ENCODE data around the gene CBL. TPM values are rescaled to one million over a fixed set of nuclear protein-coding genes. Genes with fewer than 3 reads are reported as not detected.
A peak's percentile ranks its signal among the peaks of the same experiment; 100 is the strongest.

The CBL gene
- total RNA-seq, 1 donor from 2014 or later, result 40.5 TPM

DNA sequence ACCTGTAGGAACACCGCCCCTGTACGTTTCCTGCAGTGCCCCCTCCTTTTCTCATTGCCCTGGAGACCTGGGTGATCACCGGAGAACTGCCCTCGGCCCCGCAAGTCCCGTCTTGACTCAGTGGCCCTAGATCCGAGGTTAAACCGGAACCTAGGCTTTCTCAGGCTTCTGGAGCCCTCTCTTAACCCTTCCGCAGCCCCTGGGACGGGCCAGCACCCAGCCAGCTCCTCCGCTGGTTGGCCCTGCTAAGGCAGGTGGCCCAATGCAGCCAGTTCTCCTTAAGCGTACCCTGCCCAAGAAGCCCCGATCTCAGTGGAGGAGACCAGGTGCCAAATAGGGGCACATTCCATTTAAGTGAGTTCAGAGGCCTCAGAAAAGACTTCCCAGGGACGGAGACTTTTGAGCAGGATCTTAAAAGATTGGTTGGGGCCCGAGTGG lies 36.8 kb upstream of the CBL start:
- Mint-ChIP-seq H3K4me1 (ENCODE audit: low read depth, unreplicated experiment) (no peaks in the 10 kb centered on the region), H3K36me3 (ENCODE audit: unreplicated experiment) (peaks cover 3% of the 10 kb centered on the region), H3K4me3 (ENCODE audit: unreplicated experiment) (peak overlapping the region; percentile 73), H3K27me3 (ENCODE audit: unreplicated experiment) (no peaks in the 10 kb centered on the region), H3K27ac (ENCODE audit: unreplicated experiment) (peak overlapping the region; percentile 43), H3K9me3 (ENCODE audit: unreplicated experiment) (peaks cover 5% of the 10 kb centered on the region)
- TF ChIP-seq, protein P1, sequence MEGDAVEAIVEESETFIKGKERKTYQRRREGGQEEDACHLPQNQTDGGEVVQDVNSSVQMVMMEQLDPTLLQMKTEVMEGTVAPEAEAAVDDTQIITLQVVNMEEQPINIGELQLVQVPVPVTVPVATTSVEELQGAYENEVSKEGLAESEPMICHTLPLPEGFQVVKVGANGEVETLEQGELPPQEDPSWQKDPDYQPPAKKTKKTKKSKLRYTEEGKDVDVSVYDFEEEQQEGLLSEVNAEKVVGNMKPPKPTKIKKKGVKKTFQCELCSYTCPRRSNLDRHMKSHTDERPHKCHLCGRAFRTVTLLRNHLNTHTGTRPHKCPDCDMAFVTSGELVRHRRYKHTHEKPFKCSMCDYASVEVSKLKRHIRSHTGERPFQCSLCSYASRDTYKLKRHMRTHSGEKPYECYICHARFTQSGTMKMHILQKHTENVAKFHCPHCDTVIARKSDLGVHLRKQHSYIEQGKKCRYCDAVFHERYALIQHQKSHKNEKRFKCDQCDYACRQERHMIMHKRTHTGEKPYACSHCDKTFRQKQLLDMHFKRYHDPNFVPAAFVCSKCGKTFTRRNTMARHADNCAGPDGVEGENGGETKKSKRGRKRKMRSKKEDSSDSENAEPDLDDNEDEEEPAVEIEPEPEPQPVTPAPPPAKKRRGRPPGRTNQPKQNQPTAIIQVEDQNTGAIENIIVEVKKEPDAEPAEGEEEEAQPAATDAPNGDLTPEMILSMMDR (IDR thresholded peaks at IDR 0.05; ENCODE audit: partially characterized antibody, unreplicated experiment), result no peak
- DNase-seq, result no peak

DNA sequence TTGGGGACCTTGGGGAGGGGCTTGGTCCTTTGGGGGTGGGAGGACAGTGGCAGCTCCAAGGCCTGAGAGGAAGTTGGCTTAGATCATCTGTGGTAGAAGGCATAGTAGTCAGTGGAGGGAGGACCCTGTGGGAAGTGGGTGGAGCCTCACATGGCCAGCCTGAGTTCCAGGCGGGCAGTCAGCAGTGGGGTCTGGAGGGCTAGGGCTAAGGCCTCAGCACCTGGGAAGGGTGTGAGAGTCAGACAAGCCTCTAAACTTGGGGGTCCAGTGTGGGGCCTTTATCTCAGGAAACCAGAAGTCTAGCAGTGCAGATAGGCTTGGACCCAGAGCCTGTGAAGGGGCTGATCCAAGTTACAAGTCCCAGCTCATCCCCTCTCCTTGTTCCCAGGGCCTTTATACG lies 33.6 kb upstream of the CBL start:
- peaks cover 3% of the 10 kb centered on the region for H3K36me3 Mint-ChIP-seq (ENCODE audit: unreplicated experiment)
- no peak overlapping the region for H3K4me3 Mint-ChIP-seq (ENCODE audit: unreplicated experiment)
- TF ChIP-seq, protein P1 (IDR thresholded peaks at IDR 0.05; ENCODE audit: partially characterized antibody, unreplicated experiment), result no peak
- H3K9me3 Mint-ChIP-seq (ENCODE audit: unreplicated experiment), result peaks cover 5% of the 10 kb centered on the region
- H3K27ac Mint-ChIP-seq (ENCODE audit: unreplicated experiment), result no peak overlapping the region
- no peaks in the 10 kb centered on the region for H3K27me3 Mint-ChIP-seq (ENCODE audit: unreplicated experiment)
- no peak for DNase-seq
- H3K4me1 Mint-ChIP-seq (ENCODE audit: low read depth, unreplicated experiment), result no peaks in the 10 kb centered on the region

DNA sequence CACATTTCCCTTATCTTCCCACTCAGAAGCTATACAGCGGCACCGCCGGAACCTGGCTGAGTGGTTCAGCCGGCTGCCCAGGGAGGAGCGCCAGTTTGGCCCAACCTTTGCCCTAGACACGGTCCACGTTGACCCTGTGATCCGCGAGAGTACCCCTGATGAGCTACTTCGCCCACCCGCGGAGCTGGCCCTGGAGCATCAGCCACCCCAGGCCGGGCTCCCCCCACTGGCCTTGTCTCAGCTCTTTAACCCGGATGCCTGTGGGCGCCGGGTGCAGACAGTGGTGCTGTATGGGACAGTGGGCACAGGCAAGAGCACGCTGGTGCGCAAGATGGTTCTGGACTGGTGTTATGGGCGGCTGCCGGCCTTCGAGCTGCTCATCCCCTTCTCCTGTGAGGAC lies 32.7 kb upstream of the CBL start:
- Mint-ChIP-seq H3K9me3 (ENCODE audit: unreplicated experiment) (peaks cover 5% of the 10 kb centered on the region), H3K4me1 (ENCODE audit: low read depth, unreplicated experiment) (peaks cover 1% of the 10 kb centered on the region), H3K27me3 (ENCODE audit: unreplicated experiment) (no peaks in the 10 kb centered on the region), H3K4me3 (ENCODE audit: unreplicated experiment) (no peak overlapping the region), H3K27ac (ENCODE audit: unreplicated experiment) (no peak overlapping the region), H3K36me3 (ENCODE audit: unreplicated experiment) (peaks cover 3% of the 10 kb centered on the region)
- no peak for DNase-seq
- TF ChIP-seq, protein P1 (IDR thresholded peaks at IDR 0.05; ENCODE audit: partially characterized antibody, unreplicated experiment), result no peak

DNA sequence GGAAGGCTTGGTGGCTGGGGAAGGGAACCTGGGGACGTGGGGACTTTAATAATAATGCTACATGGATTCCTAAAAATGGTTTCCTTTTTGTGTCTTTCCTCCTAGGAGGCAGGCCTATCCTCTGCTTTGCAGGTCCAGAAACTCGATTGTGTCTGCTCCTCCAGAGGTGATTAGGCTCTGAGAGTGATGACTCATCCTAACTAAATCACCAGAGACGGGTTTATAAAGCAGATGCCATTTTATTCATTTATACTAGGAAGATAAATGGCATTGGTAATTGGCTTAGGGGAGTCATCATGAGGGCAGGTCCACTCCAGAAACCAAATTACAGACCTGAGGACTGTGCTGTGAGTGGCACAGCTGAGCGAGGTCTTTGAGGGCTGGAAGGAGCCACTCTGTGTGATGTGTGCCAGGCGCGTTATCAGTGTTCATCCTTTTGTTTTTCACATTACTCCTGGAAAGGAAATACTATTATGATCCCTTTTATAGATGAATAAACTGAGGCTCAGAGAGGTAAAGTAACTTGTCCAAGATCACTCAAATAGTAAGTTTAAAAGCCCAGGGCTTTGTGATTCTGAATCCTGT lies 30.6 kb upstream of the CBL start:
- Mint-ChIP-seq H3K4me3 (ENCODE audit: unreplicated experiment) (no peak overlapping the region), H3K27ac (ENCODE audit: unreplicated experiment) (no peak overlapping the region), H3K4me1 (ENCODE audit: low read depth, unreplicated experiment) (peaks cover 1% of the 10 kb centered on the region), H3K27me3 (ENCODE audit: unreplicated experiment) (peaks cover 2% of the 10 kb centered on the region), H3K36me3 (ENCODE audit: unreplicated experiment) (peaks cover 3% of the 10 kb centered on the region), H3K9me3 (ENCODE audit: unreplicated experiment) (no peaks in the 10 kb centered on the region)
- TF ChIP-seq, protein P1 (IDR thresholded peaks at IDR 0.05; ENCODE audit: partially characterized antibody, unreplicated experiment), result no peak
- no peak for DNase-seq

DNA sequence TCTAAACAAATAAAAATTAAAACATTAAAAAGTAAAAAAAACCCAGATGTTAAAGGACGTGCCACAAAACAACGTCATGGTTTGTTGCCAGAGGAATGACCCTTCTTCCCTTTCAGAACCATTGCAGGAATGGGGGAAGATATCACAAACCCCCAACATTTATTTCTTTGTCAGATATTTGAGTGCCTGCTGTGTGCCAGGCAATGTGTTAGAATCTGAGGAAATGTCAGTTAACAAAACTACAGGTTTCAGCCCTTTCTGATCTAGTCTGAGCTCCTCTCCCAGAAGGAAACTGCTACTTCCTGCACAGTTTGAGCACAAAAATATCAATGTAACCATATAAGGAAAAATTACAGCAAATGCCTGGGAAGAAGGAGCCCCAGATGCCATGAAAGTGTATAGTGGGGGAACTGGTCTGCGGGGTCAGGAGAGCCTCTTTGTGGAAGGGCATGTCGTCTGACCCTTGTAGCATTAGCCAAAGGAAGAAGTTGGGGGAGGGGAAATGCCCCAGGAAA lies 27.9 kb upstream of the CBL start:
- H3K27ac Mint-ChIP-seq (ENCODE audit: unreplicated experiment), result no peak overlapping the region
- peaks cover 4% of the 10 kb centered on the region for H3K27me3 Mint-ChIP-seq (ENCODE audit: unreplicated experiment)
- TF ChIP-seq, protein P1 (IDR thresholded peaks at IDR 0.05; ENCODE audit: partially characterized antibody, unreplicated experiment), result no peak
- no peak for DNase-seq
- no peak overlapping the region for H3K4me3 Mint-ChIP-seq (ENCODE audit: unreplicated experiment)
- H3K9me3 Mint-ChIP-seq (ENCODE audit: unreplicated experiment), result no peaks in the 10 kb centered on the region
- H3K4me1 Mint-ChIP-seq (ENCODE audit: low read depth, unreplicated experiment), result peaks cover 1% of the 10 kb centered on the region
- peaks cover 3% of the 10 kb centered on the region for H3K36me3 Mint-ChIP-seq (ENCODE audit: unreplicated experiment)

Data from glutamatergic neuron (in vitro differentiated cells).